IPS-15b (cell line): ENCODE data around the gene GRM8.
A peak's percentile ranks its signal among the peaks of the same experiment; 100 is the strongest.

Experiments
- H3K27me3 ChIP-seq: one replicate; pipeline ENCODE4 v1.6.1; 2013; ENCODE audit warnings: low read length; ENCODE audit not compliant: control insufficient read depth, insufficient read depth
- H3K36me3 ChIP-seq: one replicate; pipeline ENCODE4 v1.6.1; 2013; ENCODE audit warnings: low read length; ENCODE audit not compliant: control insufficient read depth, insufficient read depth
- H3K4me1 ChIP-seq: one replicate; pipeline ENCODE4 v1.6.1; 2013; ENCODE audit warnings: mild to moderate bottlenecking, low read length; ENCODE audit not compliant: control insufficient read depth, insufficient read depth
- H3K4me3 ChIP-seq: one replicate; pipeline ENCODE4 v1.5.1; 2013; ENCODE audit warnings: low read depth, low read length
- H3K9ac ChIP-seq: one replicate; pipeline ENCODE4 v1.6.1; 2013; ENCODE audit warnings: low read depth, mild to moderate bottlenecking, low read length
- H3K9me3 ChIP-seq: one replicate; pipeline ENCODE4 v1.6.1; 2013; ENCODE audit warnings: mild to moderate bottlenecking, low read length; ENCODE audit not compliant: control insufficient read depth, insufficient read depth

Gene GRM8

DNA sequence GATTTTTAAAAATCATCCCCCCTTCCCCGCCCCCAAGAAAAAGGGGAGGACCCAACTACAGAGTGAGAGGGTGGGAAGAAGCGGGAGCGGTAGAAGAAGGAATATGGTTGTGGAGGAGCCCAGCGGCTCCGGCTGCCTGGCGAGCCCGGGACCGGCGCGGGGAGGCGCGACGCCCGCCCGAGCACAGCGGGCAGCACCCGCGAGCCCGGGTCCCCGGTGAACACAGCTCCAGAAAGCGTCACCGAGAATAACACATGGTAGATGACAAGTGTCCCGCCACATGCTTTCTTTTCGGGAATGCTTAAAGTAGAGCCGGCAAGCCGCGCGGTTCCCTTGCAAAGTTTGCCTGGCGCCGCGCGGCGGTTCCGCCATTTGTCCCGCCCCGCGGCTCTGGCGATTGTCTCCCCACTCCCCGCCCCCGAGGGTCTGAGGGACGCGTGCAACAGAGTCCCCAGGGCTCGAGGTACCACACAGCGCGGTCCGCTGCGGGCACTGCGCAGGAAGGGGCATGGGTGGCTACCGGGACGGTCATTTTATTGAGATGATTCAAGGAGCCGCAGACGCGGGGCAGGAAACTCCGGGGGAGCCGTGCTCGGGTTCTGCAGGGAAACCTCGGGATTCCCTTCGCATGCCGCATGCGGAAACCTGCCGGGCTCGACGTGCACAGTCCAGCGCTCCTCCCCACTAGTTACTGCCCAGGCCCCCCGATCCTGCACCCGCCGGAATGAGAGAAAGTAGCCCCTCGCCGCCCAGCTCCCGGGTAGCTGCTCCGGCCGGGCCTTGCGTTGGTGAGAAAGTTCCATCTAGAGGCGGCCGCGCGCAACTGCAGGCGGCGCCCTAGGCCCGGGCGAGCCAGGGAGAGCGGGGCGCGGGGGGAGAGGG lies 781 bp upstream of the GRM8 start:
- Histone ChIP-seq H3K27me3 (peaks cover 73% of the 10 kb centered on the region), H3K9me3 (no peaks in the 10 kb centered on the region), H3K9ac (peak overlapping the region; percentile 73), H3K4me1 (peaks cover 6% of the 10 kb centered on the region), H3K36me3 (no peaks in the 10 kb centered on the region), H3K4me3 (peak overlapping the region; percentile 74)

DNA sequence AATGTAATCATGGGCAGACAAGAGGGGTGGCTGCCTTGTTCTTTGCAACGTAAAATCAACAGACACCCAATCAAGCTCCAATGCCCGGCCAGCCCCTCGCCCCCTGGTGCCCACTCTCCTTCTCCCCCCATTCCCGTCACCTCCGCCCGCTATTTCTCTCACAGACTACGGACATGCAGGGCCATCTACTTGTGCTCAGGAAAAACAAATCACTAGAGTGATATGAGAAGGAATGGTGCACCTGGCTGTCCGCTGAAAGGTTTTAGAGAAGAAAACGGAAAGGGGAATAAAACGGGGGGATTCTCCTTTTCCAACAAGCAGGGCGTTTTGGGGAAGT lies 396 bp downstream of the GRM8 start:
- H3K4me3 ChIP-seq: peak overlapping the region; percentile 74
- no peak overlapping the region for H3K9ac ChIP-seq
- peaks cover 6% of the 10 kb centered on the region for H3K4me1 ChIP-seq
- H3K36me3 ChIP-seq: no peaks in the 10 kb centered on the region
- H3K9me3 ChIP-seq: no peaks in the 10 kb centered on the region
- H3K27me3 ChIP-seq: peaks cover 85% of the 10 kb centered on the region

DNA sequence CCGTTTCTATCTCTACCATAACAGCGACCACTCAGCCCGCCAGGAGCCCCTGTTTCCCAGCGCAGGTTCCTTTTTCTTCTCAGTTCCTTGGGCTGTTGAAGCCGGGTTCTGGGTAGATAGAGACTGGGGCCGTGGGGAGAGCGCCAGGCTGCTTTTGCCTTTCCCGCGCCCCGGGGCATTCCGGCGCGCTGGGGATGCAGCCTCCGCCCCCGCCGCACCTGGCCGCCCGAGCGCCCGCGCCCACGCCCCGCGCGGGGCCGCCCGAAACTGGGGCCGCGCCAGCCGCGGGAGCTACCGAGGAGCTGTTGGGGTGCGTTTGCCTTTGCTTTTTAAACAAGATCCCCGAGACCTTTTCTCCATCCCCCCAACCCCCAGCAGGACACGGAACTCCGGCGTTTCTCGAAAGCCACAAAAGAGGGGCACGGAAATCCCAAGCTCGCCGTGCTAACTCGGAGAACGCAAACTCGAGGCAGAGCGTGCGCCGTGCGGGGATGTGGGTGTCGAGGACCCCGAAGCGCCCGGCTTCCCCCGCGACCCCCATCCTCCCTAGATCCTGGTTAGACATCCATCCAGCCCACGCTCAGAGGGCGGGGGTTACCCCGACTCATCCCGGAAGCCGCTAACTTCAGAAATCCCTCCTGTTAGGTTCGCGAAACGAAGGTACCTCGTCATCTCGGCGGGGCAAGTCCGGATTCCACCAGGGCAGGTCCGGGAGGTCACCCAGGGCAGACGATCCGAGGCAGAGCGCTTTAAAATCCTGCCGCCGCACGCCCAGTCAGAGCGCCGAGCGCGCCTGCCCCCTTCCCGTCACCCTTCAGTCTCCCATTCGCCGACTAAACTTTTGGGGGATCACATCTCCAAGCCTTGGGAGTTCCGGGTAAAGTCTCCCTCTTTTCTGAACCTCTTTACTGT lies 1.0 kb downstream of the GRM8 start:
- no peaks in the 10 kb centered on the region for H3K9me3 ChIP-seq
- H3K4me1 ChIP-seq: peaks cover 6% of the 10 kb centered on the region
- H3K36me3 ChIP-seq: no peaks in the 10 kb centered on the region
- peak overlapping the region; percentile 74 for H3K4me3 ChIP-seq
- peaks cover 88% of the 10 kb centered on the region for H3K27me3 ChIP-seq
- H3K9ac ChIP-seq: no peak overlapping the region

DNA sequence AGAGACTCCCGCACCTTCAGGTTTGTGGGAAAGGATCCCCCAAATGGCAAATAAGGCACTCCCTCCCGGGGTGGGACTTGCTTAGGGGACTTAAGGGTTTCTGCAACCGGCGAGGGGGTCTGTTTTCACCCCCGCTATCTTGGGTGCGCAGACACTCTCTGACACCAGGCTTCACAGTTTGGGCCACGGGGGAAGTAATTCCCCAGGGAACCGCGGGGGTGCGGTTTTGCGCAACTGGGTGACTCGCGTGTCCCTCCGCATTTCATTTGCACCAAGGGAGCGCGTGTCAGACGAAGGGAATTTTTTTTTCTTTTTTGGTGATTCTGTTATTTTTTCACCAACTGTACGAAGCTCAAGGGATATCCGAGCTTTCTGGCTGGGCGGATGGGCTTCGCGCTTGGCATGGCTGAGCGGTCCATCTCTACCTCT lies 1.7 kb downstream of the GRM8 start:
- Histone ChIP-seq H3K36me3 (no peaks in the 10 kb centered on the region), H3K9me3 (no peaks in the 10 kb centered on the region), H3K4me1 (peaks cover 6% of the 10 kb centered on the region), H3K9ac (no peak overlapping the region), H3K27me3 (peaks cover 82% of the 10 kb centered on the region), H3K4me3 (peak overlapping the region; percentile 74)

DNA sequence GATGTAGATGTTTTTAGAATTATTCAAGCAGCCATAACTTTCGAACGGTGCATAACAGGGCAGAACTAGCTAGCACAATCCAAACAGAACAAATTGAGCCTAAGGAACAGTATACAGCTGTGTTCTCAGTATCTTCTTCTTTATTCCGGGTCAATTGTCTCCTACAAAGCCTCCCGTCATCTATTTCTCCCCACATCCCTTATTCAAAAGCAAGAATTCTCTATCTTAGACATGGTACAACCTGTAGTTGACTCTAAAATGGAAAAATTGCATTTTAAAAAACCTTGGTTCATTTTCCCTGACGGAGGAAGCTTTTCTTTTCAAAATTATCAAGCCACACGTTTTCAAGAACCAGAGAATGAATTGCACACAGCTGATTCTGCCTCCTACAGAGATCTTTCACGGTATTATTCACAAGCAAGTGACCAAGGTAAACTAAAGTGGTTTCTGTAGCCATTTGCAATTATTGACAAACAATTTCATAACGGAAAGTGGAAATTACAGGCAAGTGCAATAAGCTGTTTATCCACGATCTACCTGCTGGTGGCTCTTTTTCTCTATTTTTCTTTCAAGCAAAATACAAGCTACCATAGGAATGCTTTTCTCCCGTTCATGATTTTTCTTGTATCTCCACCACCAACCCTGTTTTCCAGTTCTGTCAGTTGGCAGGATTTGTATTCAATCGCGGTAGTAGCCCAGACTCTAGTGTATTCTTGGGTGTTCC lies 2.3 kb downstream of the GRM8 start:
- Histone ChIP-seq H3K36me3 (no peaks in the 10 kb centered on the region), H3K4me3 (peak overlapping the region; percentile 74), H3K9ac (no peak overlapping the region), H3K4me1 (peaks cover 6% of the 10 kb centered on the region), H3K9me3 (no peaks in the 10 kb centered on the region), H3K27me3 (peaks cover 76% of the 10 kb centered on the region)

DNA sequence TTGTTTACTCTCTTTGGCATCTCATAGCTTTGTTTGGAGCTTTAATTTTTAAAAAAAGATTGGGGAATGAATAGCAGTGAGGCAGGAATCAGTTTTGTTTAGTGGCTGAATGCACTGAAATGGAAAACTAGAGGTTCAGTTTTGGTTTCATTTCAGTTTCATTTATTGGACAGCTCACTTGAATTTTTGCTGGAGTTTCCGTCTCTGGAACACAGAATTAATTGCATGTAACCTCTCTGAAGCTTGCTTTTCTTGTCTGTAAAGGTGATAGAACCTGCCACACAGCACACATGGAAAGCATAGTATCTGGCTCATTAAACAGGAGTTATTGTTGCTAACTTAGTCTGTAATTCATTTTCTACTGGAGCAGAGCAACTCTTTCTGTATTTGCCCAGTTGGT lies 7.1 kb downstream of the GRM8 start:
- H3K4me3 ChIP-seq: no peak overlapping the region
- peaks cover 40% of the 10 kb centered on the region for H3K27me3 ChIP-seq
- H3K9me3 ChIP-seq: no peaks in the 10 kb centered on the region
- no peaks in the 10 kb centered on the region for H3K36me3 ChIP-seq
- no peak overlapping the region for H3K9ac ChIP-seq
- H3K4me1 ChIP-seq: no peaks in the 10 kb centered on the region

DNA sequence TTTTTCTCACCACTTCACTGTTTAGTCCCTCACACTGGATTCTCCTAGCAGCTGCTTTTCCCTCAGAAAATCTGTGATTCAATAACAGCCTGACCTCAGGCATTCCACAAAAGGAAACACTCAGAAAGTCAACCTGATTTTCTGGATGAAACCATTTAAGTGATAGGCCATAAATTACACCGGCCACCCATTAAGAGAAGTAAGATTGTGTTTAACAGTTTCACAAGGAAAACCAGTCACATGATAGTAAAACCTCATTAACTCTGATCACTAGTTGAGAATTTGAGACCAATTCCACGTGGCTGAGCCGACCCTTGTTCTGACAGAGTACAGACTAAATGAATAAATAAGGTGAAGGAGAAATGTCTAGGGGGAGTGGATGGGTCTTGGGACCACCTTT lies 7.7 kb downstream of the GRM8 start:
- Histone ChIP-seq H3K27me3 (peaks cover 34% of the 10 kb centered on the region), H3K9me3 (no peaks in the 10 kb centered on the region), H3K4me3 (no peak overlapping the region), H3K4me1 (no peaks in the 10 kb centered on the region), H3K36me3 (no peaks in the 10 kb centered on the region), H3K9ac (no peak overlapping the region)

DNA sequence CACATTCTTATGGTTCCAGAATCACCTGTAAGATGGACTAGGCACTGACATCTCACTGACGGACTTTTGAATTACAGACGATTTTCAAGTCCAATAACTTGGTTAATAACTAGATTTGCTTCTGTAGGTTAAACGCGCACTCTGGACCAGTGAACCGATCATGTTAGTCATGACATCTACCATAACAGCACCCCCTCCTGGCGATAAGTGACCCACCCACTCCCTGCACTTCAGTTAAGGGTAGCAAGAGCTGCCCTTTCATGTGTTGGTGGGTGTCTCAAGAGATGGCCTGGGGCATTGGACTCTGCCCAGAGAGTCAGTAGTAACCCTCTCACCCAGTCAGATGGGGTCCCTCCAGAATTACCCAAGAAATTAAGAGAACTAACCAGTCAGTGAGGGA lies 12.9 kb downstream of the GRM8 start:
- H3K9me3 ChIP-seq: no peaks in the 10 kb centered on the region
- H3K4me3 ChIP-seq: no peak overlapping the region
- H3K4me1 ChIP-seq: no peaks in the 10 kb centered on the region
- no peak overlapping the region for H3K9ac ChIP-seq
- H3K36me3 ChIP-seq: no peaks in the 10 kb centered on the region
- no peaks in the 10 kb centered on the region for H3K27me3 ChIP-seq

DNA sequence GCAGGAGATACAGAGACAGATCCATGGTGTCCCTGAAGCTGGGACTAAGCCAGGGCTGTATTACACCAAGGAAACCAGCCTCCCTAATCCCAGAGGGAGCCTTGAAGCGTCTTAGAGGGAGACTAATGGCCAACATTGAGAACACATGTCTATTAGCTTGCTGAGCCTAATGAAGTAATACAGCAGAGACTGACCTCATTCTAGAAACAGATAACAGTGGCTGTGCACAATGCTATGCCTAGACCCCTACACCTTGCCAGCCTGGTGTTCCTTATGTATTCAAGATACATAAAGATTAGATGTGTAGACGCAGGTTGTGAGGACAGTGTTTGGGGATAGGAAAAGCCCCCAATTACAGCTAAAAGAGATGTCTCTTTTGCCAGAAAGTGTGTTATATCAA lies 19.1 kb downstream of the GRM8 start:
- H3K36me3 ChIP-seq: no peaks in the 10 kb centered on the region
- H3K9me3 ChIP-seq: no peaks in the 10 kb centered on the region
- no peaks in the 10 kb centered on the region for H3K4me1 ChIP-seq
- no peak overlapping the region for H3K4me3 ChIP-seq
- H3K27me3 ChIP-seq: no peaks in the 10 kb centered on the region
- no peak overlapping the region for H3K9ac ChIP-seq

DNA sequence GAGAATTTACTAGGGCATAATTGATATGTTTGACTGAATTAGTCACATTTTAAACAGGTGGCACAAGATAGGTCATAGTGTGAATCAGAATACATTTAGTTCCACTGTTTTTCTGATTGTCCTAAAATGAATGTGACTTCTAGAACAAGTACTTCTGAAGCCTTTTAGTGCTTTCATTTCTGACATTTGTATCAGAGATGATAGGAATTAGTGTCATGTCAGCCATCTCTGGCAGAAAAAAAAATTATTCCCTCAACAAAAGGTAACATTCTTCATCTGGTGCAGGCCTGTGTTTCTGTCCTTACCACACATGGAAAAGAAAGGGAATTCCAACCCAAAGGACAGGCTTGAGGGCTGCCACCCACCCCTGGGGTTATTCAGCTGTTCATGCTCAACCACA lies 21.3 kb downstream of the GRM8 start:
- H3K9me3 ChIP-seq: no peaks in the 10 kb centered on the region
- H3K27me3 ChIP-seq: peaks cover 3% of the 10 kb centered on the region
- no peaks in the 10 kb centered on the region for H3K36me3 ChIP-seq
- no peak overlapping the region for H3K4me3 ChIP-seq
- H3K4me1 ChIP-seq: no peaks in the 10 kb centered on the region
- H3K9ac ChIP-seq: no peak overlapping the region

DNA sequence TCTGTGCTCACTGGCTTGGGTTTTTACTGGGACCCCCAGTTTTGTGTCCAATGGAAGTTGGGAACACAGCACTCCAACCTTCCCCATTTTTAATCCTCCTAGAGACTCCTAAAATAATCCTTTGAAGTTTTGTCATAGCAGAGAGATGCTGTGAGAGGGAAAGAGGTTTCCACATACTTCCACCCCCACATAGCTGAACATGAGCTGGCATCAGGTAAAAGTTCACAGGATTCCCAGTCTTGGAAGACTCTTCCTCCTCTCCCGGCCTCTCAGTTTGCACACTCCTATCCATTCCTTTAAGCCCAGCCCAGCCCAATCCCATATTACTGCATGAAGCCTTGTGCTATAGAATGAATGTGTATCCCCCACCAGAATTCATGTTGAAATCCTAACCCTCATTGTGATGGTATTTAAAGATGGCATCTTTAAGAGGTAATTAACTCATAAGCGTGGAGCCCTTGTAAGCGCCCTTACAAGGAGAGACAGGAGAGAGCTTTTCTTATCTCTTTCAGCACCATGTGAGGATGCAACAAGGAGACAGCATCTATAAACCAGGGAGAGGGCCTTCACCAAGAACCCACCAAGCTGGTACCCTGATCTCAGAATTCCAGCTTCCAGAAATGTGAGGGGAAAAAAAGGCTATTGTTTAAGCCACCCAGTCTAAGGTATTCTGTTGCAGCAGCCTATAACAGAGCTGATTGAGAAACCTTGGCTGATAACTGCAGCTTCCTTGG lies 22.4 kb downstream of the GRM8 start:
- Histone ChIP-seq H3K36me3 (no peaks in the 10 kb centered on the region), H3K9ac (no peak overlapping the region), H3K9me3 (no peaks in the 10 kb centered on the region), H3K4me1 (no peaks in the 10 kb centered on the region), H3K27me3 (peaks cover 3% of the 10 kb centered on the region), H3K4me3 (no peak overlapping the region)
